Measurements from ENCODE around the gene CCDC43.

DNA sequence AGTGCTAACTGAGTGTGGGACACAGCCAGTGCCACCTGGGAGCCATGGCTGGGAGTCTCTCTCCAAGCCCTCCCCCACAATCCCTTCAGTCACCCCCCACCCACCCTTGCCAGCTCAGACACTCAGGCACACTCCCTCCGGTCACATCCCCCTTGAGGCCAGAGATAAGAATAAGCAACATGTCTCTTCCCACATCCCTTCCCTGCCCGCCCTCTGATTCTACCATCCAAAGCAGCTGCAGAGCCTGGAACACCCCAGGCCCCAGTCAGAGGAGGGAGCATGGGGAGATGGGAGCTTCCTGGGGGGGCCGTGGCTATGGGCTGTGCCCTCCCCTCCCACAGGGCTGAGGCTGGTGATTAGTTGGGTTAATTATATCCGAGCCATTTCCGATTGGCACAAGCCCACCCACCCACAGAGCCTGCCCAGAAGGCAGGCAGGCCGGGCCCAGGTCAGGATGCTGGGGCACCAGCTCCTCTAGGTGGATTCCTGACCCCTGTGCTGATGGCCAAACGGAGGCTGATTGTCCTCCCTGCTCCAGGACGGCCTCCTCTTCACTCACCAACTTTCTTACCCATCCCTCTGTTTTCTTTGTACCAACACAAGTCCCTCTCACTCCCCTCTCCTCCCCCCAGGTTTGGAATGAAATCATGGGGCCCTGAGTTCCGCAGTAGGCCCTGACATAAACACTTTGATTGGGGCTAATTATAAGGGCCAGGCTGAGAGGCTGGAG is 61.9 kb downstream of the CCDC43 start:
- TF ChIP-seq, protein P1, sequence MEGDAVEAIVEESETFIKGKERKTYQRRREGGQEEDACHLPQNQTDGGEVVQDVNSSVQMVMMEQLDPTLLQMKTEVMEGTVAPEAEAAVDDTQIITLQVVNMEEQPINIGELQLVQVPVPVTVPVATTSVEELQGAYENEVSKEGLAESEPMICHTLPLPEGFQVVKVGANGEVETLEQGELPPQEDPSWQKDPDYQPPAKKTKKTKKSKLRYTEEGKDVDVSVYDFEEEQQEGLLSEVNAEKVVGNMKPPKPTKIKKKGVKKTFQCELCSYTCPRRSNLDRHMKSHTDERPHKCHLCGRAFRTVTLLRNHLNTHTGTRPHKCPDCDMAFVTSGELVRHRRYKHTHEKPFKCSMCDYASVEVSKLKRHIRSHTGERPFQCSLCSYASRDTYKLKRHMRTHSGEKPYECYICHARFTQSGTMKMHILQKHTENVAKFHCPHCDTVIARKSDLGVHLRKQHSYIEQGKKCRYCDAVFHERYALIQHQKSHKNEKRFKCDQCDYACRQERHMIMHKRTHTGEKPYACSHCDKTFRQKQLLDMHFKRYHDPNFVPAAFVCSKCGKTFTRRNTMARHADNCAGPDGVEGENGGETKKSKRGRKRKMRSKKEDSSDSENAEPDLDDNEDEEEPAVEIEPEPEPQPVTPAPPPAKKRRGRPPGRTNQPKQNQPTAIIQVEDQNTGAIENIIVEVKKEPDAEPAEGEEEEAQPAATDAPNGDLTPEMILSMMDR (IDR thresholded peaks at IDR 0.05 in 4 of 5, conservative IDR thresholded peaks at IDR 0.05 in 1 of 5), result no peak
- no peak for TF ChIP-seq POLR2A (IDR thresholded peaks at IDR 0.05)

Measured in gastrocnemius medialis (tissue), 4 donors.